SK-N-SH (cell line): Measurements from ENCODE around the gene NDOR1. TPM values are rescaled to one million over a fixed set of nuclear protein-coding genes. Genes with fewer than 3 reads are reported as not detected.

ENCODE experiments used
- CTCF ChIA-PET: fragments of 300-600, 350-600 bp; formaldehyde crosslinking; extraction: SDS; loops from one replicate; lab custom pipeline; 2021; lab: Yijun Ruan, JAX
- POLR2A ChIA-PET: fragments of 350-600 bp; sonication (Branson Sonifier 250); formaldehyde crosslinking; extraction: SDS; loops from one replicate; lab custom pipeline; 2020; ENCODE audit warnings: antibody characterized with exemption, inconsistent platforms; lab: Yijun Ruan, JAX
- DNase-seq: peaks from one replicate; pipeline ENCODE4 v3.0.0; 2012
- H2AFZ ChIP-seq: fragments of 200-600 bp; sonication (generic); 2 replicates; pipeline ENCODE4 v1.8.1; 2016; ENCODE audit warnings: antibody characterized with exemption, mild to moderate bottlenecking, low read depth
- H3F3A ChIP-seq: fragments of 200-600 bp; sonication (generic); replicated peaks from 2 replicates; pipeline ENCODE3; 2016; ENCODE audit warnings: antibody characterized with exemption, mild to moderate bottlenecking; ENCODE audit not compliant: insufficient read depth
- H3K27ac ChIP-seq, 2 experiments: fragments of 200-500 bp in 1 of 2; fragments of 200-600 bp in 1 of 2; sonication (Bioruptor generic) in 1 of 2; sonication (generic), shearing (Covaris generic) in 1 of 2; 2 replicates each; pipeline versions ENCODE4 v1.5.1 to v1.6.1; 2014 to 2016; ENCODE audit warnings: low read depth in 2 of 2, inconsistent platforms in 1 of 2, low read length in 1 of 2, mild to moderate bottlenecking in 1 of 2, mixed read lengths in 1 of 2
- H3K27me3 ChIP-seq: fragments of 200-600 bp; sonication (generic), shearing (Covaris generic); 2 replicates; pipeline ENCODE4 v1.6.1; 2016; ENCODE audit warnings: mixed run types; ENCODE audit not compliant: insufficient read depth
- H3K36me3 ChIP-seq, 2 experiments: fragments of 200-500 bp in 1 of 2; fragments of 200-600 bp in 1 of 2; sonication (Bioruptor generic) in 1 of 2; sonication (generic) in 1 of 2; replicated peaks in 1 of 2; 2 replicates each; pipeline versions ENCODE3 to v1.5.1; 2014 to 2016; ENCODE audit warnings: low read length in 1 of 2, mild to moderate bottlenecking in 1 of 2; ENCODE audit not compliant: insufficient read depth in 2 of 2, control insufficient read depth in 1 of 2
- H3K4me1 ChIP-seq, 2 experiments: fragments of 200-500 bp in 1 of 2; fragments of 200-600 bp in 1 of 2; sonication (Bioruptor generic) in 1 of 2; sonication (generic), shearing (Covaris generic) in 1 of 2; 2 replicates each; pipeline versions ENCODE4 v1.5.1 to v1.6.1; 2014 to 2016; ENCODE audit warnings: low read depth in 1 of 2, low read length in 1 of 2, mixed run types in 1 of 2; ENCODE audit not compliant: insufficient read depth in 2 of 2, control insufficient read depth in 1 of 2
- H3K4me2 ChIP-seq: fragments of 200-600 bp; sonication (generic), shearing (Covaris generic); 2 replicates; pipeline ENCODE4 v1.6.1; 2017; ENCODE audit warnings: mixed run types
- H3K4me3 ChIP-seq, 2 experiments: fragments of 200-500 bp in 1 of 2; fragments of 200-600 bp in 1 of 2; sonication (Bioruptor generic) in 1 of 2; sonication (generic), shearing (Covaris generic) in 1 of 2; 2 replicates each; pipeline versions ENCODE4 v1.5.1 to v1.8.1; 2014 to 2016; ENCODE audit warnings: low read depth in 2 of 2, inconsistent platforms in 1 of 2, low read length in 1 of 2, mild to moderate bottlenecking in 1 of 2, mixed read lengths in 1 of 2, moderate library complexity in 1 of 2
- H3K79me2 ChIP-seq: fragments of 200-600 bp; sonication (generic); 2 replicates; pipeline ENCODE4 v1.8.1; 2017; ENCODE audit warnings: mild to moderate bottlenecking; ENCODE audit not compliant: insufficient read depth
- H3K9ac ChIP-seq: fragments of 200-600 bp; sonication (generic); 2 replicates; pipeline ENCODE4 v1.6.1; 2017; ENCODE audit warnings: mixed run types
- H3K9me2 ChIP-seq: fragments of 200-600 bp; sonication (generic); 2 replicates; pipeline ENCODE4 v1.6.1; 2017; ENCODE audit warnings: mixed run types
- H3K9me3 ChIP-seq: fragments of 200-600 bp; sonication (generic); 2 replicates; pipeline ENCODE4 v1.6.1; 2017; ENCODE audit warnings: mixed run types, mild to moderate bottlenecking, moderate library complexity
- H4K20me1 ChIP-seq: fragments of 200-600 bp; sonication (generic); 2 replicates; pipeline ENCODE4 v1.6.1; 2017; ENCODE audit warnings: mild to moderate bottlenecking, mixed run types; ENCODE audit not compliant: insufficient read depth
- ELF1 ChIP-seq: IDR thresholded peaks from 2 replicates; pipeline ENCODE4 v1.4.0; 2012
- EP300 ChIP-seq, 2 experiments: IDR thresholded peaks; 2 replicates each; pipeline versions ENCODE4 v1.4.0 to v1.6.1; 2012; ENCODE audit warnings: borderline replicate concordance in 1 of 2, low read depth in 1 of 2, low read length in 1 of 2
- SIN3A ChIP-seq: IDR thresholded peaks from 2 replicates; pipeline ENCODE4 v1.6.1; 2012; ENCODE audit warnings: low read depth, mild to moderate bottlenecking, low read length, moderate library complexity, borderline replicate concordance
- SMC3 ChIP-seq: IDR thresholded peaks from 2 replicates; pipeline ENCODE4 v1.6.1; 2012; ENCODE audit warnings: low read depth, low read length, improper control_type of control experiment
- WGBS: methylation state at CpG from one replicate; pipeline ENCODE4 v1.1.6; 2017; ENCODE audit warnings: low lambda C conversion rate; 5-methylcytosine and 5-hydroxymethylcytosine counted together
- polyA plus RNA-seq, 3 experiments: library from polyadenylated mRNA; depleted of rRNA; stranded (reverse); fragments of >200 nt; gene quantifications; 2 replicates each; pipeline ENCODE4 v1.2.3, GENCODE V29; 2012
- TF ChIP-seq, protein P1 (sequence below): IDR thresholded peaks from 2 replicates; pipeline ENCODE4 v1.6.1; 2012; ENCODE audit warnings: mild to moderate bottlenecking, low read depth, low read length, moderate library complexity
- TF ChIP-seq, protein P2 (sequence below): fragments of 200-600 bp; sonication (generic); IDR thresholded peaks from 2 replicates; pipeline ENCODE4 v1.6.1; 2017; ENCODE audit warnings: antibody characterized with exemption, mild to moderate bottlenecking, moderate library complexity
- TF ChIP-seq, protein P3 (sequence below): IDR thresholded peaks from 2 replicates; pipeline ENCODE4; 2012

NDOR1 gene
- polyA plus RNA-seq, 1 of the 3 experiments (the other 2 are of a cell fraction), result 8.6 TPM

- CTCF ChIA-PET, result interaction anchor here (0.6 to 1.3 kb wide), 5 partner anchors 20 to 59 kb away, joined by 3 to 4 read pairs (median 3); partner anchors contain the start of genes ANAPC2, RNF224 and SSNA1
- Histone ChIP-seq H3F3A (no peaks in the 10 kb centered on the region), H3K27me3 (peaks cover 40% of the 10 kb centered on the region), H3K9me3 (no peaks in the 10 kb centered on the region), H3K36me3 (no peaks in the 10 kb centered on the region), H3K4me3 (peak overlapping the region; percentile 34 to 37; a peak in 3 of 4 replicates), H3K4me1 (peaks cover 0 to 16% of the 10 kb centered on the region in 2 experiments; a peak in 1 of 4 replicates), H3K9ac (no peak overlapping the region), H2AFZ (no peak overlapping the region), H4K20me1 (no peaks in the 10 kb centered on the region), H3K4me2 (no peak overlapping the region), H3K79me2 (no peaks in the 10 kb centered on the region), H3K9me2 (no peaks in the 10 kb centered on the region), H3K27ac (no peak overlapping the region)
- DNase-seq, result no peak
- POLR2A ChIA-PET, result interaction anchor here (1.0 to 1.8 kb wide), 3 partner anchors 29 to 39 kb away, joined by 3 to 5 read pairs (median 3); partner anchors contain the start of gene GRIN1
- WGBS, result 7% methylated on average over 5 of the region's 36 CpGs
- TF ChIP-seq, protein P1, sequence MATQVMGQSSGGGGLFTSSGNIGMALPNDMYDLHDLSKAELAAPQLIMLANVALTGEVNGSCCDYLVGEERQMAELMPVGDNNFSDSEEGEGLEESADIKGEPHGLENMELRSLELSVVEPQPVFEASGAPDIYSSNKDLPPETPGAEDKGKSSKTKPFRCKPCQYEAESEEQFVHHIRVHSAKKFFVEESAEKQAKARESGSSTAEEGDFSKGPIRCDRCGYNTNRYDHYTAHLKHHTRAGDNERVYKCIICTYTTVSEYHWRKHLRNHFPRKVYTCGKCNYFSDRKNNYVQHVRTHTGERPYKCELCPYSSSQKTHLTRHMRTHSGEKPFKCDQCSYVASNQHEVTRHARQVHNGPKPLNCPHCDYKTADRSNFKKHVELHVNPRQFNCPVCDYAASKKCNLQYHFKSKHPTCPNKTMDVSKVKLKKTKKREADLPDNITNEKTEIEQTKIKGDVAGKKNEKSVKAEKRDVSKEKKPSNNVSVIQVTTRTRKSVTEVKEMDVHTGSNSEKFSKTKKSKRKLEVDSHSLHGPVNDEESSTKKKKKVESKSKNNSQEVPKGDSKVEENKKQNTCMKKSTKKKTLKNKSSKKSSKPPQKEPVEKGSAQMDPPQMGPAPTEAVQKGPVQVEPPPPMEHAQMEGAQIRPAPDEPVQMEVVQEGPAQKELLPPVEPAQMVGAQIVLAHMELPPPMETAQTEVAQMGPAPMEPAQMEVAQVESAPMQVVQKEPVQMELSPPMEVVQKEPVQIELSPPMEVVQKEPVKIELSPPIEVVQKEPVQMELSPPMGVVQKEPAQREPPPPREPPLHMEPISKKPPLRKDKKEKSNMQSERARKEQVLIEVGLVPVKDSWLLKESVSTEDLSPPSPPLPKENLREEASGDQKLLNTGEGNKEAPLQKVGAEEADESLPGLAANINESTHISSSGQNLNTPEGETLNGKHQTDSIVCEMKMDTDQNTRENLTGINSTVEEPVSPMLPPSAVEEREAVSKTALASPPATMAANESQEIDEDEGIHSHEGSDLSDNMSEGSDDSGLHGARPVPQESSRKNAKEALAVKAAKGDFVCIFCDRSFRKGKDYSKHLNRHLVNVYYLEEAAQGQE, result no peak
- TF ChIP-seq SMC3, result no peak
- TF ChIP-seq, protein P2, sequence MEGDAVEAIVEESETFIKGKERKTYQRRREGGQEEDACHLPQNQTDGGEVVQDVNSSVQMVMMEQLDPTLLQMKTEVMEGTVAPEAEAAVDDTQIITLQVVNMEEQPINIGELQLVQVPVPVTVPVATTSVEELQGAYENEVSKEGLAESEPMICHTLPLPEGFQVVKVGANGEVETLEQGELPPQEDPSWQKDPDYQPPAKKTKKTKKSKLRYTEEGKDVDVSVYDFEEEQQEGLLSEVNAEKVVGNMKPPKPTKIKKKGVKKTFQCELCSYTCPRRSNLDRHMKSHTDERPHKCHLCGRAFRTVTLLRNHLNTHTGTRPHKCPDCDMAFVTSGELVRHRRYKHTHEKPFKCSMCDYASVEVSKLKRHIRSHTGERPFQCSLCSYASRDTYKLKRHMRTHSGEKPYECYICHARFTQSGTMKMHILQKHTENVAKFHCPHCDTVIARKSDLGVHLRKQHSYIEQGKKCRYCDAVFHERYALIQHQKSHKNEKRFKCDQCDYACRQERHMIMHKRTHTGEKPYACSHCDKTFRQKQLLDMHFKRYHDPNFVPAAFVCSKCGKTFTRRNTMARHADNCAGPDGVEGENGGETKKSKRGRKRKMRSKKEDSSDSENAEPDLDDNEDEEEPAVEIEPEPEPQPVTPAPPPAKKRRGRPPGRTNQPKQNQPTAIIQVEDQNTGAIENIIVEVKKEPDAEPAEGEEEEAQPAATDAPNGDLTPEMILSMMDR, result no peak
- TF ChIP-seq, protein P3, sequence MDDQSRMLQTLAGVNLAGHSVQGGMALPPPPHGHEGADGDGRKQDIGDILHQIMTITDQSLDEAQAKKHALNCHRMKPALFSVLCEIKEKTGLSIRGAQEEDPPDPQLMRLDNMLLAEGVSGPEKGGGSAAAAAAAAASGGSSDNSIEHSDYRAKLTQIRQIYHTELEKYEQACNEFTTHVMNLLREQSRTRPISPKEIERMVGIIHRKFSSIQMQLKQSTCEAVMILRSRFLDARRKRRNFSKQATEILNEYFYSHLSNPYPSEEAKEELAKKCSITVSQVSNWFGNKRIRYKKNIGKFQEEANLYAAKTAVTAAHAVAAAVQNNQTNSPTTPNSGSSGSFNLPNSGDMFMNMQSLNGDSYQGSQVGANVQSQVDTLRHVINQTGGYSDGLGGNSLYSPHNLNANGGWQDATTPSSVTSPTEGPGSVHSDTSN, result no peak
- no peak for TF ChIP-seq SIN3A
- TF ChIP-seq ELF1, result no peak
- TF ChIP-seq EP300 (IDR thresholded peaks at IDR 0.05; ENCODE audit: borderline replicate concordance in 1 of 2, low read depth in 1 of 2, low read length in 1 of 2), result no peak
These were observed 37.0 kb upstream of the NDOR1 start for GRCh38 chr9:137168573-137168903.
